IMR-90 (cell line): ENCODE data around the gene KRT35. TPM values are rescaled to one million over a fixed set of nuclear protein-coding genes. Genes with fewer than 3 reads are reported as not detected.

Source experiments
- ATAC-seq: fragments of 200-7000 bp; cut with Tn5 transposase; 2 replicates; pipeline ENCODE4 v1.9.1; 2020; ENCODE audit warnings: low read depth, mild to moderate bottlenecking, moderate library complexity
- BruUV-seq: library from RNA; stranded (reverse); fragments of 400-500 nt; replicated peaks from 2 replicates; lab custom pipeline; 2021; lab: Mats Ljungman, UMichigan
- CTCF ChIA-PET: fragments of 300-600 bp; formaldehyde crosslinking; extraction: SDS; loops from one replicate; lab custom pipeline; 2021; ENCODE audit warnings: antibody characterized with exemption; lab: Yijun Ruan, JAX
- POLR2A ChIA-PET: fragments of 300-600 bp; sonication (Branson Sonifier 250); formaldehyde crosslinking; loops from one replicate; lab custom pipeline; 2022; ENCODE audit warnings: antibody characterized with exemption; ENCODE audit not compliant: unreplicated experiment; lab: Charles Lee
- DNase-seq: peaks from one replicate; pipeline ENCODE4 v3.0.0; 2013
- H2AFZ ChIP-seq: replicated peaks from 2 replicates; pipeline ENCODE3; 2013; ENCODE audit warnings: low read length, mild to moderate bottlenecking; ENCODE audit not compliant: poor library complexity
- H2AK5ac ChIP-seq: 2 replicates; pipeline ENCODE4 v1.6.1; 2013; ENCODE audit warnings: low read depth, low read length, inconsistent platforms
- H2AK9ac ChIP-seq: replicated peaks from 2 replicates; pipeline ENCODE3; 2013; ENCODE audit warnings: mild to moderate bottlenecking, low read depth, low read length, moderate library complexity; ENCODE audit not compliant: poor library complexity
- H2BK120ac ChIP-seq: 2 replicates; pipeline ENCODE4 v1.6.1; 2013; ENCODE audit warnings: low read depth, low read length, inconsistent platforms
- H2BK15ac ChIP-seq: 3 replicates; pipeline ENCODE4 v1.6.1; 2013; ENCODE audit warnings: low read depth, low read length, inconsistent platforms
- H2BK20ac ChIP-seq: 2 replicates; pipeline ENCODE4 v1.6.1; 2013; ENCODE audit warnings: low read depth, mild to moderate bottlenecking, inconsistent platforms, low read length, moderate library complexity
- H2BK5ac ChIP-seq: 2 replicates; pipeline ENCODE4 v1.6.1; 2013; ENCODE audit warnings: mild to moderate bottlenecking, low read depth, low read length, inconsistent platforms; ENCODE audit not compliant: poor library complexity, severe bottlenecking
- H3K14ac ChIP-seq: replicated peaks from 2 replicates; pipeline ENCODE4 v1.6.1; 2013; ENCODE audit warnings: low read depth, low read length, inconsistent platforms
- H3K18ac ChIP-seq: 2 replicates; pipeline ENCODE4 v1.6.1; 2013; ENCODE audit warnings: low read depth, low read length, control low read depth
- H3K23ac ChIP-seq: 2 replicates; pipeline ENCODE4 v1.6.1; 2013; ENCODE audit warnings: low read depth, low read length, inconsistent platforms
- H3K27ac ChIP-seq: 2 replicates; pipeline ENCODE4 v1.5.1; 2013; ENCODE audit warnings: mild to moderate bottlenecking, control low read depth, low read length; ENCODE audit not compliant: insufficient read depth
- H3K27me3 ChIP-seq: 2 replicates; pipeline ENCODE4 v1.6.1; 2013; ENCODE audit warnings: low read length; ENCODE audit not compliant: control insufficient read depth, insufficient read depth
- H3K36me3 ChIP-seq: 2 replicates; pipeline ENCODE4 v1.6.1; 2013; ENCODE audit warnings: low read length, mixed read lengths; ENCODE audit not compliant: control insufficient read depth, insufficient read depth
- H3K4ac ChIP-seq: 2 replicates; pipeline ENCODE4 v1.6.1; 2013; ENCODE audit warnings: low read depth, low read length, inconsistent platforms
- H3K4me1 ChIP-seq: 2 replicates; pipeline ENCODE4 v1.6.1; 2013; ENCODE audit warnings: low read length, mixed read lengths; ENCODE audit not compliant: control insufficient read depth, insufficient read depth
- H3K4me2 ChIP-seq: 2 replicates; pipeline ENCODE4 v1.6.1; 2013; ENCODE audit warnings: low read depth, mild to moderate bottlenecking, control low read depth, low read length, moderate library complexity
- H3K4me3 ChIP-seq: 2 replicates; pipeline ENCODE4 v1.5.1; 2013; ENCODE audit warnings: low read depth, mild to moderate bottlenecking, control low read depth, low read length, moderate library complexity; ENCODE audit not compliant: insufficient read depth
- H3K56ac ChIP-seq: 2 replicates; pipeline ENCODE4 v1.6.1; 2013; ENCODE audit warnings: low read length, inconsistent platforms; ENCODE audit not compliant: insufficient read depth; ENCODE audit errors: extremely low read depth
- H3K79me1 ChIP-seq, 2 experiments: 2 replicates each; pipeline ENCODE4 v1.6.1; 2013; ENCODE audit warnings: low read length in 2 of 2, inconsistent platforms in 1 of 2, low read depth in 1 of 2
- H3K9ac ChIP-seq: 2 replicates; pipeline ENCODE4 v1.6.1; 2013; ENCODE audit warnings: low read depth, low read length, control low read depth
- H3K9me1 ChIP-seq: 2 replicates; pipeline ENCODE4 v1.6.1; 2013; ENCODE audit warnings: low read length, inconsistent platforms; ENCODE audit not compliant: insufficient read depth
- H3K9me3 ChIP-seq: 2 replicates; pipeline ENCODE4 v1.6.1; 2013; ENCODE audit warnings: low read length; ENCODE audit not compliant: control insufficient read depth, insufficient read depth
- H4K20me1 ChIP-seq: 2 replicates; pipeline ENCODE4 v1.6.1; 2013; ENCODE audit warnings: low read length, inconsistent platforms; ENCODE audit not compliant: insufficient read depth
- H4K5ac ChIP-seq: 2 replicates; pipeline ENCODE4 v1.6.1; 2013; ENCODE audit warnings: mild to moderate bottlenecking, low read depth, low read length, control low read depth
- H4K8ac ChIP-seq, 2 experiments: 2 replicates each; pipeline ENCODE4 v1.6.1; 2013; ENCODE audit warnings: low read depth in 2 of 2, low read length in 2 of 2, control low read depth in 1 of 2, inconsistent platforms in 1 of 2
- H4K91ac ChIP-seq: 2 replicates; pipeline ENCODE4 v1.6.1; 2013; ENCODE audit warnings: low read depth, low read length, inconsistent platforms; ENCODE audit not compliant: insufficient read depth
- WGBS, 2 experiments: methylation state at CpG; one replicate each; pipeline versions ENCODE4 v1.1.5 to v1.1.7; 2013; ENCODE audit warnings: missing lambda C conversion rate in 2 of 2; ENCODE audit not compliant: insufficient read length in 1 of 2; ENCODE audit errors: extremely low coverage in 2 of 2; 5-methylcytosine and 5-hydroxymethylcytosine counted together
- dilution Hi-C: fragments of 300-500 bp; cut with HindIII; formaldehyde crosslinking; loops from one replicate; pipeline ENCODE4 v1.14.3; 2018; ENCODE audit warnings: low sequenced_read_pairs; ENCODE audit not compliant: unreplicated experiment
- in situ Hi-C: fragments of 300-500 bp; cut with MboI; formaldehyde crosslinking; loops from 3 replicates; pipeline ENCODE4 v1.14.3; 2019; ENCODE audit warnings: low sequenced_read_pairs, inconsistent platforms, mixed read lengths
- intact Hi-C: fragments of 100-400 bp; cut with micrococcal nuclease; formaldehyde crosslinking; loops from 2 replicates; pipeline ENCODE4 v1.10.0; 2022
- polyA plus RNA-seq, 3 experiments: library from polyadenylated mRNA; depleted of rRNA; stranded (reverse); fragments of >200 nt; gene quantifications; 2 replicates each; pipeline ENCODE4 v1.2.3, GENCODE V29; 2012; ENCODE audit warnings: low replicate concordance in 1 of 3
- total RNA-seq: library from RNA; depleted of rRNA; stranded (reverse); fragments of >200 nt; gene quantifications from 2 replicates; pipeline ENCODE4 v1.2.3, GENCODE V29; 2012
- TF ChIP-seq, protein P1 (sequence below): fragments of 150-350 bp; IDR thresholded peaks from 2 replicates; pipeline ENCODE4 v1.6.1; 2017; ENCODE audit warnings: mild to moderate bottlenecking, antibody characterized with exemption, low read length, low read depth
- TF ChIP-seq, protein P2 (sequence below): fragments of 150-350 bp; IDR thresholded peaks from 2 replicates; pipeline ENCODE4 v1.6.1; 2016; ENCODE audit warnings: low read depth, mild to moderate bottlenecking, low read length, moderate library complexity, borderline replicate concordance

The KRT35 gene
- total and polyA plus RNA-seq, 2 of the 4 experiments (the other 2 are of a cell fraction): not detected

DNA sequence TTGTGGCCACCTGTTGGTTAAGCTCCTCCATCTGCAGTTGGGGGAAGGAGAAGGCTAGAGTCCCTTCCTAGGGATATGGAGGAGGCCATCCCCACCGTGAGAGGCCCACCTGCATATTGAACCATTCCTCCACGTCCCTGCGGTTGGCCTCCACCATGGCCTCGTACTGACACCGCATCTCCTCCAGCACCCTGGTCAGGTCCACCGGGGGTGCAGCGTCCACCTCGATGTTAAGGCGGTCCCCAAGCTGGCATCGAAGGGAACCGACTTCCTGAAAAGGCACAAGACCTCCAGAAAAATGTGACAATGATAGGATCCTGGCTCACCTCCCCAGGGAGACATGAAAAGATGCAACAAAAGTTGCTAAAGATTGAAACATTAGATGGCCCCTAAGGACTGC lies 16.8 kb downstream of the KRT35 start:
- DNase-seq (no peak), ATAC-seq (no peak)
- no peak overlapping the region for H4K5ac ChIP-seq
- 0 out of 2 replicates have a peak overlapping the region, but pooled peaks have one; percentile 39 for H3K14ac ChIP-seq
- no peak overlapping the region for H3K4ac ChIP-seq
- peaks cover 10% of the 10 kb centered on the region for H3K9me3 ChIP-seq
- no TSS peak for BruUV-seq
- H3K56ac ChIP-seq: no peak overlapping the region
- no peak overlapping the region for H3K4me3 ChIP-seq
- no peak overlapping the region for H4K8ac ChIP-seq
- 89% methylated on average over 9 of the region's 11 CpGs; no CpG with 5 or more reads in 1 of the 2 experiments for WGBS, 2 experiments
- H3K9ac ChIP-seq: no peak overlapping the region
- no peak overlapping the region for H3K23ac ChIP-seq
- dilution Hi-C loops (no loop called here), in situ Hi-C loops (no loop called here), intact Hi-C loops (no loop called here)
- H4K20me1 ChIP-seq: no peaks in the 10 kb centered on the region; the same call in 1 of the 2 replicates
- no peak overlapping the region for H2BK120ac ChIP-seq
- TF ChIP-seq, protein P1, sequence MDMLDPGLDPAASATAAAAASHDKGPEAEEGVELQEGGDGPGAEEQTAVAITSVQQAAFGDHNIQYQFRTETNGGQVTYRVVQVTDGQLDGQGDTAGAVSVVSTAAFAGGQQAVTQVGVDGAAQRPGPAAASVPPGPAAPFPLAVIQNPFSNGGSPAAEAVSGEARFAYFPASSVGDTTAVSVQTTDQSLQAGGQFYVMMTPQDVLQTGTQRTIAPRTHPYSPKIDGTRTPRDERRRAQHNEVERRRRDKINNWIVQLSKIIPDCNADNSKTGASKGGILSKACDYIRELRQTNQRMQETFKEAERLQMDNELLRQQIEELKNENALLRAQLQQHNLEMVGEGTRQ: no peak
- TF ChIP-seq, protein P2, sequence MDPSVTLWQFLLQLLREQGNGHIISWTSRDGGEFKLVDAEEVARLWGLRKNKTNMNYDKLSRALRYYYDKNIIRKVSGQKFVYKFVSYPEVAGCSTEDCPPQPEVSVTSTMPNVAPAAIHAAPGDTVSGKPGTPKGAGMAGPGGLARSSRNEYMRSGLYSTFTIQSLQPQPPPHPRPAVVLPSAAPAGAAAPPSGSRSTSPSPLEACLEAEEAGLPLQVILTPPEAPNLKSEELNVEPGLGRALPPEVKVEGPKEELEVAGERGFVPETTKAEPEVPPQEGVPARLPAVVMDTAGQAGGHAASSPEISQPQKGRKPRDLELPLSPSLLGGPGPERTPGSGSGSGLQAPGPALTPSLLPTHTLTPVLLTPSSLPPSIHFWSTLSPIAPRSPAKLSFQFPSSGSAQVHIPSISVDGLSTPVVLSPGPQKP: no peak
- no peaks in the 10 kb centered on the region for H3K36me3 ChIP-seq
- H3K9me1 ChIP-seq: no peaks in the 10 kb centered on the region
- H3K27me3 ChIP-seq: peaks cover 25% of the 10 kb centered on the region
- H3K79me1 ChIP-seq: no peaks in the 10 kb centered on the region
- H3K4me2 ChIP-seq: no peak overlapping the region
- H4K91ac ChIP-seq: no peak overlapping the region; the same call in 1 of the 2 replicates
- H2AK9ac ChIP-seq: no peak overlapping the region
- H3K18ac ChIP-seq: no peak overlapping the region
- no peak overlapping the region for H2AFZ ChIP-seq
- no peak overlapping the region for H2BK5ac ChIP-seq
- H3K27ac ChIP-seq: no peak overlapping the region
- H2AK5ac ChIP-seq: no peak overlapping the region; the same call in 1 of the 2 replicates
- POLR2A ChIA-PET: no interaction called here
- H2BK15ac ChIP-seq: no peak overlapping the region; the same call in 2 of the 3 replicates
- peaks cover 8% of the 10 kb centered on the region for H3K4me1 ChIP-seq
- no peak overlapping the region for H2BK20ac ChIP-seq
- CTCF ChIA-PET: no interaction called here
